ENCODE measurements around the gene TMEM184A. TPM values are rescaled to one million over a fixed set of nuclear protein-coding genes. Genes with fewer than 3 reads are reported as not detected.

The TMEM184A gene
- total and polyA plus RNA-seq, 11 donors: 0.19 to 0.99 (median 0.47) TPM

- 34 to 45% (median 37%) methylated on average over 5 to 10 of the region's 10 CpGs for WGBS, 4 donors
- ATAC-seq: no peak
- peaks cover 18 to 63% (median 46%) of the 10 kb centered on the region in 12 donors for H3K4me1 ChIP-seq
- DNase-seq: no peak
- H3K27ac ChIP-seq: peak overlapping the region; percentile 90 to 100 (median 96)
- peaks cover 0 to 13% (median 0%) of the 10 kb centered on the region in 9 donors for H3K36me3 ChIP-seq
- no peaks in the 10 kb centered on the region for H3K27me3 ChIP-seq
- peak overlapping the region; percentile 39 to 94 (median 66) for H3K4me3 ChIP-seq
- H3K9me3 ChIP-seq: no peaks in the 10 kb centered on the region
- TF ChIP-seq CTCF (IDR thresholded peaks at IDR 0.05): no peak
- intact Hi-C loops (cut with DNase I): loop anchor here in 2 of 10 donors (5.0 kb wide), 2 partner anchors 35 to 40 kb away; partner anchors contain the start of gene PSMG3 (in 1 of the 2)
Observed at GRCh38 chr7:1531979-1532455, 24.0 kb downstream of the TMEM184A start.

DNA sequence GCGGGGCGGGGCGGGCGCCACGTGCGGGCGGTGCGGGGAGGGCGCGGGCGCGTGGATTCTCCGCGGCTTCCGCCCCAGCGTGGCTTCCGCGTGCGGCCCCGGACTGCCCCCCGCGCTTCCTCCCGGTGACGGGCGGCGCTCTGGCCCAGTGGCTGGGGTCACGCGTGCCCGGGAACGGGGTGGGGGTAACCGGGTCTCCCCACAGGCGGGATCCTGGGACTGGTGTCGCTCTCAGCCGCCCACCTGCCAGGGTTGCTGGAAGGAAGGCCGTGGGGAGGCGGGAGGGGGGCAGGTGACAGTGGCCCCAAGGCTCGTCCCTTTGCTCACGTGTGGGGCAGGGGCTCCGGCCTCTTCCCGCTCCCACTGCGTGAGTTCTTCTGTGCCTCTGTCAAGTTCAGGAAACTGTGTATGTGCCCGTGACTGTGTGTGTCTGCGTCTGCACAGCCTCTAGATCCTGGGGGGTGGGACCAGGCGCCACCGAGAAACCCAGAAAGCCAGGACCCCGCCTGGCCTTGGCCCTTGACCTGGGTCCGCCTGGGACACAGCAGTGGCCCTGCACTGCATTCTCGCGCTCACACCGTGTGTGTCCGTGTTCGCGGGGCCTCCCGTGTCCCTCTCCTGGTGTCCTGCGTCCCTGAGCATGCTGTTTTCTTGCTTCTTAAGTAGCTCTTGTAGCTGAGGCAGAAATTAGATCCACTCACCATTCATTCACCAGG is 24.6 kb downstream of the TMEM184A start:
- no peaks in the 10 kb centered on the region for H3K9me3 ChIP-seq
- H3K36me3 ChIP-seq: peaks cover 0 to 13% (median 0%) of the 10 kb centered on the region in 9 donors
- no peaks in the 10 kb centered on the region for H3K27me3 ChIP-seq
- 4 to 10% (median 6%) methylated on average over 19 to 55 of the region's 55 CpGs for WGBS, 4 donors
- H3K27ac ChIP-seq: peak overlapping the region; percentile 90 to 100 (median 96)
- H3K4me1 ChIP-seq: peaks cover 14 to 60% (median 40%) of the 10 kb centered on the region in 12 donors
- peak overlapping the region; percentile 39 to 94 (median 66) for H3K4me3 ChIP-seq
- TF ChIP-seq CTCF (IDR thresholded peaks at IDR 0.05): no peak
- TF ChIP-seq POLR2A (IDR thresholded peaks at IDR 0.05): no peak
- peak in 4 of 5 donors; percentile 50 to 78 (median 52) for DNase-seq
- intact Hi-C loops (cut with DNase I): loop anchor here in 2 of 10 donors (5.0 kb wide), 2 partner anchors 36 to 41 kb away; partner anchors contain the start of gene PSMG3 (in 1 of the 2)
- peak in 3 of 4 donors; percentile 0 to 4 (median 2) for ATAC-seq

DNA sequence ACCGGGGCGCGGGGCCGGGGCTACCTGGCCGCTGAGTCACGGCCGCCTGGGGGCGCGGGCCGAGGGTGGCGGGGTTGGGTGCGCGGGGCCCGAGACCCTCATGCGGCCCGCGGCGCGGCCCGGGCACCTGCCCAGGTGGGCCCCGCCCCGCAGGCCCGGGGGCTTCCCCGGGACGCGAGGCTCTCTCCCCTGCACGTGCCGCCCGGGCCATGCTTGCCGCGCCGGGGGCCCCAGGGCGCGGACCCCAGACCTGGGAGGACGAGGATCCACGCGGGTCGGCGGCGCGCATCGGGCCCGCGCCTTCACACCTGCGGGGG is 25.1 kb downstream of the TMEM184A start:
- peaks cover 10 to 56% (median 35%) of the 10 kb centered on the region in 12 donors for H3K4me1 ChIP-seq
- ATAC-seq (no peak), DNase-seq (no peak)
- no peaks in the 10 kb centered on the region for H3K27me3 ChIP-seq
- no peak for TF ChIP-seq CTCF (IDR thresholded peaks at IDR 0.05)
- TF ChIP-seq POLR2A (IDR thresholded peaks at IDR 0.05): no peak
- peak overlapping the region; percentile 39 to 94 (median 66) for H3K4me3 ChIP-seq
- H3K9me3 ChIP-seq: no peaks in the 10 kb centered on the region
- WGBS, 4 donors: 0 to 1% (median 1%) methylated on average over 15 to 45 of the region's 45 CpGs; no CpG with 5 or more reads in 1 of the 4 donors
- H3K36me3 ChIP-seq: peaks cover 0 to 11% (median 0%) of the 10 kb centered on the region in 9 donors
- peak overlapping the region; percentile 90 to 100 (median 96) for H3K27ac ChIP-seq
- intact Hi-C loops (cut with DNase I): loop anchor here in 3 of 10 donors (1.0 to 5.0 kb wide), 3 partner anchors 27 to 41 kb away; partner anchors contain the start of genes INTS1 (in 1 of the 3) and PSMG3 (in 1 of the 3)

Data from heart left ventricle (tissue), 16 donors.